Activated CD4-positive, alpha-beta T cell treated with anti-CD3 and anti-CD28 coated beads, Interleukin-2, amount 10 ng/mL, durations not matched to agents 24 days and 14 days (primary cell): ENCODE results near the gene BTG4. TPM values are rescaled to one million over a fixed set of nuclear protein-coding genes. Genes with fewer than 3 reads are reported as not detected.
A peak's percentile ranks its signal among the peaks of the same experiment; 100 is the strongest.

Experiments used
- DNase-seq: peaks from one replicate; pipeline ENCODE4 v3.0.0; 2022
- H3K27ac Mint-ChIP-seq: one replicate; pipeline ENCODE4 v1.8.0; 2022; ENCODE audit warnings: mild to moderate bottlenecking, mixed read lengths
- H3K27me3 Mint-ChIP-seq: one replicate; pipeline ENCODE4 v1.8.0; 2022; ENCODE audit warnings: mixed read lengths
- H3K36me3 Mint-ChIP-seq: one replicate; pipeline ENCODE4 v1.8.0; 2022; ENCODE audit warnings: low read depth, mild to moderate bottlenecking, mixed read lengths
- H3K4me1 Mint-ChIP-seq: one replicate; pipeline ENCODE4 v1.8.0; 2021; ENCODE audit warnings: mixed read lengths
- H3K4me3 Mint-ChIP-seq: one replicate; pipeline ENCODE4 v1.8.0; 2022; ENCODE audit warnings: mild to moderate bottlenecking, moderate library complexity, mixed read lengths
- H3K9me3 Mint-ChIP-seq: one replicate; pipeline ENCODE4 v1.8.0; 2021; ENCODE audit warnings: mixed read lengths
- intact Hi-C: fragments of 100-400 bp; cut with micrococcal nuclease; formaldehyde crosslinking; loops from one replicate; pipeline ENCODE4 v1.15.1; 2023
- total RNA-seq: library from RNA; stranded (reverse); gene quantifications from 2 replicates; pipeline ENCODE4 v1.2.3, GENCODE V29; 2022

Gene BTG4
- total RNA-seq, 1 donor from 2014 or later = not detected

DNA sequence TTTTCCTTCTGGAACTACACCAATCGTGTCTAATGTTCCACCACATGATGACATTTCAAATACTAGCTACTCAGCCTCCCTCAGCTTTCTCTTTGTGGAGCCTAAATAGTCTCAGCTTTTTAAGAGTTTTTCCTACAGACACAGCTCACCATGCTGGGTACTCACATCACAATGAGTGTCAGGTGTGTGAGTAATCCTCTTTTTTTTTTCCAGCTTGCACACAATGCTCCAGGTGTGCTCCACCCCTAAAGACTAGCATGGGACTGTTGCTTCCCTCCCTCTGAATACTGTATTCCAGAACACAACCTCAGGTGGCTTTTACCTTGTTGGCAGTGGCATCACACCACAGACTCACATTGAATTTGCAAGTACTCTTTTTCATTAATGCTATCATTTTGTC lies 11.7 kb downstream of the BTG4 start:
- Mint-ChIP-seq H3K36me3 (no peaks in the 10 kb centered on the region), H3K27ac (no peak overlapping the region), H3K4me3 (no peak overlapping the region), H3K27me3 (peaks cover 60% of the 10 kb centered on the region), H3K4me1 (no peaks in the 10 kb centered on the region), H3K9me3 (peaks cover 8% of the 10 kb centered on the region)
- intact Hi-C loops = no loop called here
- DNase-seq = no peak

DNA sequence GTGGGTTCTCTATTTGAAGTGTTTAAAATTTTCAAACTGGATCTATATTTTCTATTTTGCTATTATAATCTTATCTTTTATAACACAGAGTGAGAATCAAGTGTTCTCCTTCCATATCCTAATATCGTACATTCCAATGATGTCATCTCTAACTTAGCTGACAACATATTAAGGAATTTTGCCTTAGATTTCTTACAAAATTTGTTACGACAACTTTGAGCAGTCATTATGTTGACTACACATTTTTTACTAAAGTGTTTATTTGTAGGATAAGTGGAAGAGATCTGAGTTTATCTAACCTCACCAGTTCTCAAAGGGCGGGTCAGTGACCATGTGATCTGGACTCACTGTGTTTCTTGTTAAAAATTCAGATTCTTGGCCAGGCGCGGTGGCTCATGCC lies 12.7 kb downstream of the BTG4 start:
- Mint-ChIP-seq H3K4me3 (no peak overlapping the region), H3K9me3 (peaks cover 8% of the 10 kb centered on the region), H3K36me3 (no peaks in the 10 kb centered on the region), H3K27me3 (peaks cover 57% of the 10 kb centered on the region), H3K4me1 (no peaks in the 10 kb centered on the region), H3K27ac (no peak overlapping the region)
- intact Hi-C loops = no loop called here
- no peak for DNase-seq

DNA sequence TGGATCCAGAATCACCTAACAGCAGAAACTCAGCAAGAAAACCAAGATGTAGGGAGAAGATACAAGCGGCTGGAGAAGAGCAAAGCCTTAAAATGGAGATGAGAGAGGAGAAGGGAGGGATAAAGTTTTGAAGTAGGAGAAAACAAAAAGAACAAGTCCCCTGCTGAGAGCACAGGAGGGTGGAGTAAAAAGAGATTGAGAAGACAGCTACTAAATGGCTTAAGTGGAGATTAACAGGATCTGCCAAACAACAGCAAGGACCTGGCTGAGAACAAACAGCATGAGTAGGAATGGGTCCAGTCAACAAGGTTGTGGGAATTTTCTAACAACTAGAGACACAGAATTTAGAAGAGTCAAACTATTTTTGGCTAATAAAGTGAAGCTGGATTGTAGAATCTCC lies 18.1 kb downstream of the BTG4 start:
- intact Hi-C loops = no loop called here
- H3K27ac Mint-ChIP-seq = no peak overlapping the region
- H3K27me3 Mint-ChIP-seq = peaks cover 47% of the 10 kb centered on the region
- no peaks in the 10 kb centered on the region for H3K4me1 Mint-ChIP-seq
- no peak overlapping the region for H3K4me3 Mint-ChIP-seq
- H3K9me3 Mint-ChIP-seq = no peaks in the 10 kb centered on the region
- H3K36me3 Mint-ChIP-seq = no peaks in the 10 kb centered on the region
- no peak for DNase-seq

DNA sequence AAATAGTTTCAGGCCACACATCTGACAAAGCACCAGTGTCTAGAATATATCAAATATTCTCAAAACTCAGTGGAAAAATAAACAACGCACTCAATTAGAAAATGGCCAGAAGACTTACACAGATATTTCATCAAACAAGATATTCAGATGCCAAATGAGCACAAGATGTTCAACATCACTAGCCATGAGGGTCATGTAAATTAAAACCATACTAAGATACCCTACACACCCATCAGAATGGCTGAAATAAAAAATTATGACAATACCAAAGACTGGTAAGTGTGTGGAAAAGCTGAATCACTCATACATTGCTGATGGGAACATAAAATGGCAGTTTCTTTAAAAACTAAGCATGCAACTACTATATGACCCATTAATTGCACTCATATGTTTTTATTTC lies 21.7 kb downstream of the BTG4 start:
- no peaks in the 10 kb centered on the region for H3K4me1 Mint-ChIP-seq
- H3K27me3 Mint-ChIP-seq = peaks cover 33% of the 10 kb centered on the region
- H3K9me3 Mint-ChIP-seq = peaks cover 13% of the 10 kb centered on the region
- no peaks in the 10 kb centered on the region for H3K36me3 Mint-ChIP-seq
- no peak overlapping the region for H3K4me3 Mint-ChIP-seq
- intact Hi-C loops = no loop called here
- H3K27ac Mint-ChIP-seq = no peak overlapping the region
- DNase-seq = no peak

DNA sequence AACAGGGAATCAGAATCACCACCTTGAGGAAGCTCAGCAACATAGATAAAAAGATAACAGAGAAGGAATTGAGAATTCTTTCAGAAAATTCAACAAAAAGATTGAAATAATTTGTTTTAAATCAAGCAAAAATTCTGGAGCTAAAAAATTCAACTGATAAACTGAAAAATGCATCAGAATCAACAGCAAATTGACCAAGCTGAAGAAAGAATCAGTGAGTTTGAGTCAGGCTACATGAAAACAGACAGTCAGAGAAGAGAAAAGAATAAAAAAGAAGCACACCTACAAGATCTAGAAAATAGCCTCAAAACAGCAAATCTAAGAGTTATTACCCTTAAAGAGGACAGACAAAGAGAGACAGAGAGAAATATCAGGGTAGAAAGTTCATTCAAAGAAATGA lies 28.8 kb downstream of the BTG4 start:
- intact Hi-C loops = no loop called here
- peaks cover 34% of the 10 kb centered on the region for H3K9me3 Mint-ChIP-seq
- H3K4me3 Mint-ChIP-seq = no peak overlapping the region
- H3K36me3 Mint-ChIP-seq = no peaks in the 10 kb centered on the region
- peaks cover 24% of the 10 kb centered on the region for H3K27me3 Mint-ChIP-seq
- DNase-seq = no peak
- peaks cover 4% of the 10 kb centered on the region for H3K4me1 Mint-ChIP-seq
- no peak overlapping the region for H3K27ac Mint-ChIP-seq

DNA sequence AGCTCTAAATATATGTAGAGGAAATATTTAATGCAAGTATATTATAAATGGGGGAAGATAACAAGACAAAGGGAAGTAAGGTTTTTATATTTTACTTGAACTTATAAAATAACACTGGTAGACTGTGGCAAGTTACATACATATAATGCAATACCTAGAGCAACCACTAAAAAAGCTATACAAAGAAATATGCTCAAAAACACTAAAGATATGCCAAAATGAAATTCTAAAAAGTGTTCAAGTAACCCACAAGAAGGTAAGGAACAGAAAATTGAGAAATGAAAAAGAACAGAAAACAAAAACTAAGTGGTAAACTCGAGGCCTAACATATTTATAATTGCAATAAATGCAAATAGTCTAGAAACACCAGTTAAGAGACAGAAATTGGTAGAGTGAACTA lies 32.5 kb downstream of the BTG4 start:
- no peak overlapping the region for H3K4me3 Mint-ChIP-seq
- no peaks in the 10 kb centered on the region for H3K36me3 Mint-ChIP-seq
- no peak for DNase-seq
- H3K9me3 Mint-ChIP-seq = peaks cover 15% of the 10 kb centered on the region
- peaks cover 4% of the 10 kb centered on the region for H3K4me1 Mint-ChIP-seq
- no peak overlapping the region for H3K27ac Mint-ChIP-seq
- peaks cover 22% of the 10 kb centered on the region for H3K27me3 Mint-ChIP-seq
- intact Hi-C loops = no loop called here

DNA sequence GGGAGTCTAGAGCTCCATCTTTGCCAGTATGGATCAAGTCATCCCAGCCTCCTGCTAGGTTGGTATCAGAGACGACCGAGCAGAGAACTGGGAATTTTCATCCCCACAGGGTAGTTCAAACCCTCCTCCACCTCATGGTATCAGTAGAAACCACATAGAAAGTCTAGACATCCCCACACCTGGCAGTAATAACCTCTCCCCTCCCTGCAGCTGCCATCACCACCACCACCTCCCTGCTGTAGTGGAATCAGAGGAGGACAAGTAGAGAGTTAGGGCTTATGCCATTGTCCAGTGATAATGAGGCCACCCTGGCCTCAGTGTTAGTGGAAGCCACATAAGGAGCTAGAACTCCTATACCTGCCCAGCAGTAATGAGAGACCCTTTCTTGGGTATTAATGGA lies 34.3 kb downstream of the BTG4 start:
- Mint-ChIP-seq H3K9me3 (peaks cover under 1% of the 10 kb centered on the region), H3K27me3 (peaks cover 18% of the 10 kb centered on the region), H3K27ac (no peak overlapping the region), H3K36me3 (no peaks in the 10 kb centered on the region), H3K4me3 (no peak overlapping the region), H3K4me1 (peaks cover 4% of the 10 kb centered on the region)
- no peak for DNase-seq
- intact Hi-C loops = no loop called here

DNA sequence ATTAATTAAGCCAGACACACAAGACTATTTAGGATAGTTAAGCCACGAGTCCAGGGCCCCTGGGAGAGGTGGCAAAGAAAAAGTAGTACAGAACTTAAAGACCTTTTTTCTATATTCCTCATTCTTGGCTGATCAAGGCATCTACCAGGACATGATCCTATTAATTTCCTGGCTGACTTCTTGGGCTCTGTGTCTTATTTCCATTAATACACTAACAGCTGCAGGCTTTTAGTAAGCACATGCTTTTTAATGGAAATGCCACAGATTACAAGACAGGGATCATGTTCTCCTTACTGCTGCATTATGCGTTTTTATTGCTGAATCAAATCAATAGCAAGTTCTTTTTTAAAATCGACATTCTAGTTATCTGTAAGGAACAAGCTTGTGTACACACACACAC lies 35.2 kb downstream of the BTG4 start:
- no peak for DNase-seq
- Mint-ChIP-seq H3K27ac (no peak overlapping the region), H3K4me3 (no peak overlapping the region), H3K4me1 (peaks cover 4% of the 10 kb centered on the region), H3K27me3 (peaks cover 13% of the 10 kb centered on the region), H3K36me3 (no peaks in the 10 kb centered on the region), H3K9me3 (no peaks in the 10 kb centered on the region)
- intact Hi-C loops = no loop called here

DNA sequence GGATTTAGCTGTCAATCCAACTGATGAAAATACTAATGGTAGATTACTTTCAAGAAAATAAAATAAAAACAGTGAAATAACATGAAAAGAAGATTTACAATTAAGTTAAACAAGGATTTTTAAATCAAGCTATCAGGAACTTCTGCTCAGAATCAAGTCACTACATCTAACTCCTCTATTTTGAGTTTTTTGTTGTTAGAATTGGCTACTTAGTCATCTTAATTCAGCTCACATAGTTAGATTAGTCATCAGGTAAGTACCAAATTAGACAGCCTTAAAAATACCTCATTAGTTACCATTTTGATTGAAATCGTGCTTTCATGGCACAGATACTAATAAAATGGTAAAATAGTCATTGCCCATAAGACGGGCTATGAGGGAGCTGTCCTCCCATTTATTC lies 35.8 kb downstream of the BTG4 start:
- intact Hi-C loops = no loop called here
- Mint-ChIP-seq H3K9me3 (no peaks in the 10 kb centered on the region), H3K27me3 (peaks cover 13% of the 10 kb centered on the region), H3K36me3 (no peaks in the 10 kb centered on the region), H3K27ac (no peak overlapping the region), H3K4me1 (peaks cover 4% of the 10 kb centered on the region), H3K4me3 (no peak overlapping the region)
- DNase-seq = no peak

DNA sequence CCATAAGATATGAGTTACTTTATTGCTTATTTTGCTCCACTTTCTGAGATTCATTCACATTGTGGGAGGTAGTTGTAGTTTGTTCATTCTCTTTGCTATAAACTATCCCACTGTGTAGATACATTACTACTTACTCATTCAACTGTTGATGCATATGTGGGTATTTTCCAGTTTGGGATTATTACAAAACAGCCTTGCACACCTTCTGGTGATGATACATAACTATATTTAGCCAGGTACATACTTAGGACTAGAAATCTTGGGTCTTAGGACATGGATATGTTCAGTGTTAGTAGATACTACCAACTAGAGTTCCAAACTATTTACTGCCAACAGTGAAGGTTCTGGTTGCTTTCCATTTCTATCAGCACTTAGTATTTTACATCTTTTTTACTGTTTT lies 37.8 kb downstream of the BTG4 start:
- no peaks in the 10 kb centered on the region for H3K36me3 Mint-ChIP-seq
- no peak for DNase-seq
- no peak overlapping the region for H3K27ac Mint-ChIP-seq
- H3K9me3 Mint-ChIP-seq = no peaks in the 10 kb centered on the region
- H3K4me1 Mint-ChIP-seq = peaks cover 2% of the 10 kb centered on the region
- no peak overlapping the region for H3K4me3 Mint-ChIP-seq
- H3K27me3 Mint-ChIP-seq = peaks cover 8% of the 10 kb centered on the region
- intact Hi-C loops = no loop called here

DNA sequence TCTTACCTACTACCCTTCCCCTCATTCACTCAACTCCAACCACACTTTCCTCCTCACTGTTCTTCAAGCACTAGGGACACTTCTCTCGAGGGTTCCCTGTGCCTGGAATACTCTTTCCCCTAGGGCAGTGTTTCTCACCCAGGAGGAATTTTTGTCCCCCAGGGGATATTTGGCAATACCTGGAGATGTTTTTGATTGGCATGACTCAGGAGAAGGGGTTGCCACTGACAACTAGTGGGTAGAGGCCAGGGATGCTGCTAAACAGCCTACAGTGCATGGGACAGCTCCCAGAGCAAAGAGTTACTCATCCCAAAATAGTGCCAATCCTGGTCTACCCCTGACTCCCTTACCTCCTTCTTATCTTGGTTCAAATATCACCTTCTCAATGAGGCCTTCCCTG lies 40.0 kb downstream of the BTG4 start:
- Mint-ChIP-seq H3K9me3 (no peaks in the 10 kb centered on the region), H3K4me1 (peaks cover 3% of the 10 kb centered on the region), H3K4me3 (no peak overlapping the region), H3K36me3 (no peaks in the 10 kb centered on the region), H3K27me3 (peaks cover 6% of the 10 kb centered on the region), H3K27ac (no peak overlapping the region)
- intact Hi-C loops = no loop called here
- DNase-seq = no peak

DNA sequence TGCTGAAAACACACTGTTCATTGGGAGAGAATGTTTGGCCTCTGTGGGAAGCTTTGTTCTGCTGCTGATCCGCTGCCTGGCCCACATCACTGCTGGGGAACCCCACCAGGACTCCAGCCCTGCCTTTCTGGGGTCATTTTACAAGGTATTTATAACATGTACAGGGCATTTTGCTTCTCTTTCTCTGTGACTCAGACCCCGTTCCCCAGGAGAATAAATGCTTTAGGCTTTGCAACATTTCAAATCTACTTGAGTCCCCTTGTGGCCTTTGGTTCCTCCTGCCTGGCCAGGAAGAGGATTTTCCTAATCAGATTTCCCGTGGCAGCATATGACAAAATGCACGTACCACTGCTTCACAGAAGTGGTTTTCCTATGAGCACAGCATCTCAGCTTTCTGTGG lies 43.0 kb downstream of the BTG4 start:
- intact Hi-C loops = loop anchor here (5.0 kb wide), 1 partner anchor 63 kb away; no protein-coding TSS in a partner anchor
- H3K4me1 Mint-ChIP-seq = peaks cover 6% of the 10 kb centered on the region
- DNase-seq = peak; percentile 51
- no peaks in the 10 kb centered on the region for H3K36me3 Mint-ChIP-seq
- H3K27ac Mint-ChIP-seq = no peak overlapping the region
- peaks cover 10% of the 10 kb centered on the region for H3K27me3 Mint-ChIP-seq
- H3K4me3 Mint-ChIP-seq = no peak overlapping the region
- no peaks in the 10 kb centered on the region for H3K9me3 Mint-ChIP-seq

DNA sequence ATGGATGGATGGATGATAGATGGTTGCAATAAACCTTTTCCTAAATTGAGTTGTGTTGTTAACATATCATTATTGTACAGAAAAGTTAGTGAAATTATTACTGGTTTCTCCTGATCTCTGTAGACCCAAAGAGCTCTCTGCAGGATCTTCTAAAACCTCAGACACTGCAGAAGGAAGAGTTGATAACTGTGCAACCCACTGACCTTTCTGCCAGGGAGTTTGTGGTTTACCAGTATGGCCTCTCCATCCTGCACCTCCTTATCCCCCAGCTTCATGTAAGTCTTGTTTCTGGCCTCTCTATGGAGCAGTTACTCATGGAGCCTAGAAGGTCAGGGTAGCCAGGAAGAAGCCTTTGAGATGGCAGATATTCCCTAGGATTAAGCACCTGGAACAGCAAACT lies 45.6 kb downstream of the BTG4 start:
- no peaks in the 10 kb centered on the region for H3K36me3 Mint-ChIP-seq
- peaks cover 10% of the 10 kb centered on the region for H3K27me3 Mint-ChIP-seq
- H3K27ac Mint-ChIP-seq = no peak overlapping the region
- H3K9me3 Mint-ChIP-seq = no peaks in the 10 kb centered on the region
- intact Hi-C loops = loop anchor here (5.0 kb wide), 1 partner anchor 66 kb away; no protein-coding TSS in a partner anchor
- H3K4me3 Mint-ChIP-seq = no peak overlapping the region
- no peak for DNase-seq
- peaks cover 6% of the 10 kb centered on the region for H3K4me1 Mint-ChIP-seq

DNA sequence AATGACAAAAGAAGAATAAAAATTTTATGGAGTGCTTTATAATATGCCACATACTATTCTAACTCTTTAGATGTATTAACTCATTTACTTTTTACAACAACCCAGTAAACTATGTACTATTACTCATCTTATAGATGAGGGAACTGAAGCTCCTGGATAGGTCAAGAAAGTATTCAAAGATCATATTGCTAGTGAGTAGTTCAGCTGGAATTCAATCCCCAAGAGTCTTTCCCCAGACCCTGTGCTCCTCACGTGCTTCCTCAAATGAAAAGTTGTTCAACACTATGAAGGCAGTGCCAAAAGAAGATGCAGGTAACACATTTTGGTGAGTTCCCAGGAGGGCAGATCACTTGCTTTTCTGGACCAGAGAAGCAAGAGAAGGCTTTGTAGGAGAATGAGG lies 46.8 kb downstream of the BTG4 start:
- Mint-ChIP-seq H3K27ac (no peak overlapping the region), H3K4me3 (no peak overlapping the region), H3K36me3 (no peaks in the 10 kb centered on the region), H3K9me3 (no peaks in the 10 kb centered on the region), H3K27me3 (peaks cover 16% of the 10 kb centered on the region), H3K4me1 (peaks cover 6% of the 10 kb centered on the region)
- no peak for DNase-seq
- intact Hi-C loops = loop anchor here (5.0 kb wide), 1 partner anchor 67 kb away; no protein-coding TSS in a partner anchor

DNA sequence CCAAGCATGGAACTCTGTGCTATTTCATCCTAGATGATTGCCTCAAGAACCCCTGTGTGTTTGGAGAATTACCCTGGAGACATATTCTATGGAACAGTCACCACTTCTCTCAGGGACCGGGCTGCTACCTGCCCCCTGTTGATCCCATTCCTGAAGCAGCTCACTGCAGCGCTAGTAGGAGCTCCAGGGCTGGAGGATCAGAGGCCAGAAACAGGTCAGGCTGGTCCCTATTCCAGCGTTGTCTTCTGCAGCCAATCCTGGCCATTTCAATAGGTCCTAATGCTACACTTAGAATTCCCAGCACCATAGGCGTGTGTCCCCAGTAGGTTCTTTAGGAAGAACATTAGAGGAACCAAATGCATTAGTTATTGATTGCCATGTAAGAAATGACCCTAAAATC lies 48.9 kb downstream of the BTG4 start:
- Mint-ChIP-seq H3K36me3 (no peaks in the 10 kb centered on the region), H3K4me1 (peaks cover 3% of the 10 kb centered on the region), H3K27me3 (peaks cover 27% of the 10 kb centered on the region)

More for the DNA sequence above, 48.9 kb downstream of the BTG4 start:
- DNase-seq = peak; percentile 31
- no peak overlapping the region for H3K27ac Mint-ChIP-seq
- no peaks in the 10 kb centered on the region for H3K9me3 Mint-ChIP-seq
- intact Hi-C loops = no loop called here
- H3K4me3 Mint-ChIP-seq = no peak overlapping the region
